Activated CD4-positive, alpha-beta T cell treated with anti-CD3 and anti-CD28 coated beads, Interleukin-2, amount 50 U/mL, for 24 hours (primary cell): ENCODE results near the gene SGPP2.

Experiments
- DNase-seq, 2 donors: peaks; one replicate each; pipeline ENCODE4 v3.0.0-alpha.2; 2020; ENCODE audit warnings: low read depth in 1 of 2, low spot score in 1 of 2

SGPP2 gene

DNA sequence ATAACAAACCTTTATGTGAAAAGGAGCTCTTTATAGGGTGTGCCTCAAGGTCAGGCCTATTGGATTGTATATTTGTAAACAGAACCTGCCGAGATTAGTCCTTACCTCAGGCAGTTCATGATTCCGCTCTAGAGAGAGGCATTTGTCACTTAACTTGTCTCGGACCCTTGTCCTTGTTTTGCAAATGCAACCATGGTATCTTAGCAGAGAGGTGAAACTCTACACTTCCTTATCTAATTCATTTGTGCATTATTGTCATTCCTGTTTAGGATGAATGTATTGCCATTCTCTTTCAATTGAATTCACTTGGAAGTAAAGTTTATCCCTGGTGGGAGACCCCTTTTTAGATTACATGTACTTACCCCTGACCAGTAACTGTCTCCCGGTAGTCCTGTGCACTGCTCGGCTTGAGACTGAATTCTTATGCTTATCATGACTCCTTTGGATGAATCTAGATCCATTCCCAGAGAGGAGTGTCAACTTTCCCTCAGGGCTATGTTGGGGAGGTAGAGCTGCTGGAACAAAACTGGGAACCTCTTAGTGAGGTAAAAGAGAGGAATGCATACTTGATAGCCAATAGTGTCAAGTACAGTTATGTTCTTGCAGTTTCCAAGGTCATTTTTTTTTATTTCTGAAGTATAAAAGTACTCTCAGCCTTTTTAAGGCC lies 46.6 kb downstream of the SGPP2 start:
- no peak for DNase-seq

DNA sequence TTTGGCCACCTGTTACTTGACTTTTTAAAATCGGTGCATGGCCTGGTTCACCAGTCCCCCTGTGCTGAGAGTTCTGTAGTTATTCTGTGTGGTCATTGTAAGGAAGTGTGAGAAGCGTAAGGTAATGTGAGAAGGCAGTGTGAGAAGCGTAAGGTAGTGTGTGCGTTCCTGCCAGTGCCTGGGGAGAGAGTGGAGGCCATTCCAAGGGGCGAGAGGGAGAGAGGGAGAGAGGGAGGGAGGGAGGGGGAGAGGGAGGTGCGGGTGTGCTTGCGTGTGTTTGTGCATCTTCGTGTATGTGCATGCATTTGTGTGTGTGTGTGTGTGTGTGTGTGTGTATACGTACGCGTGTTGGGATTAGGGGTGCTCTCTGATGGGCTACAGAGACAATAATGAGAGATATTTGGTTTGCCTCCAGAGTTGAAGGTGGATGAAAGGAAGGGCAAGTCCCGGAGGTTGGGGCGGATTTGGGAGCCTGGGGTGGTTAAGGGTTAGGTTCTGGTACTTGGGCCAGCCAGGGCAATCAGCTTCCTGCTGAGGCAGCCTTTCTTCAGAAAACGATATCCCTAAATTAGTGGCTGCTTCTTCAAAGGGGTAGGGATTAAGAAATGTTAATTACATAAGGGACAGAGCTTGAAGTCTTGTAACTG lies 53.7 kb downstream of the SGPP2 start:
- DNase-seq: no peak

DNA sequence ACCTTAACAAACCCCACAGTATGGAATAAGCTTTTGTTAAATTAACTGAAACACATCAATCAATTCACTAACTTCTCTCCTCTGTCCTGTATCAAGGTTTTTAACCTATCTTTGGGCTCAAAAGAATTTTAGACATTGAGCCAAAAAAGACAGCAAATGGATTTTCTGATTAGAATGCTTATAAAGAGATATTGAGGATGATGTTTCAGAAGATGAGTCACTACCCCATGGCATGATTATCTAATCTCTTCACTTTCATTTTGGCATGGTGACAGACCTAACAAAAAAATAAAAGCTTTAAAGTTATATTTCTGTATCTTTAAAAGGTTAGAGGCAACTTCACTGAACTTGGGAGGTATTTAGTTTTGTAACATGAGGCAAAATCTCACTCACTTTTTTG lies 55.5 kb downstream of the SGPP2 start:
- DNase-seq: no peak

DNA sequence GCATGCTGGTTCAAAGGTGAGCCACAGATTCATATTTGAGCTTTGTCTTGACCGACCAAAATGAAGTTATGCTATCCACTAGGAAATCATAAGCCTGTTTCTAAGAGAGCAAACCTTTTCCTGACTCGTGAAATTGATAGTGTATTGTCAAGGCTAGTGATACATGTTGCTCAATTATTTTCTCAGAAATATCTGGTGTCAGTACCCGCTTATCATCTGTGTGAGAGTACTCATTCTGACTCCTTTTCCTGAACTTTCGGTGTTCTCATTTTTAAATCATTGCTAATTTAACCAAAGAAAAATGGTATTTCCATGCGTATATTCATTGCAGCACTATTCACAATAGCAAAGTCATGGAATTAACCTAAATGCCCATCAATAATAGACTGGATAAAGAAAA lies 56.2 kb downstream of the SGPP2 start:
- no peak for DNase-seq

DNA sequence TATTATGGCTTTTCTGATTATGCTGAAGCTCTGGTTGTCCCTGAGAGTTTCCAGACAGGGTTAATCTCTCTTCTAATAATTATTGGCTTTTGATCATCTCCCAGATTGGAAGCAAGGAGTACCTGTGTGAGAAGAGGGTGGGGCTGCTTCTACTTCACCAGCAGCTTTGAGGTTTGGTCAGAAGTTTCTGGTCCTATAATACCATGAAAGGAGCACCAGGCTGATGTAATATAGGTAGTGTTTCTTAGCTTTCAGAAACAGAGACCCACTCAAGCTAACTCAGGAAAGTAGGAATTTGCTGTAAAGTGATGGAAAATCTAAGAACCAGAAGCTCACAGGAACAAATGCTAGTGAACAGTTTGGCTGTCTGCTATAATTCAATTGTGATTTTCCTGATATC lies 57.6 kb downstream of the SGPP2 start:
- no peak for DNase-seq

DNA sequence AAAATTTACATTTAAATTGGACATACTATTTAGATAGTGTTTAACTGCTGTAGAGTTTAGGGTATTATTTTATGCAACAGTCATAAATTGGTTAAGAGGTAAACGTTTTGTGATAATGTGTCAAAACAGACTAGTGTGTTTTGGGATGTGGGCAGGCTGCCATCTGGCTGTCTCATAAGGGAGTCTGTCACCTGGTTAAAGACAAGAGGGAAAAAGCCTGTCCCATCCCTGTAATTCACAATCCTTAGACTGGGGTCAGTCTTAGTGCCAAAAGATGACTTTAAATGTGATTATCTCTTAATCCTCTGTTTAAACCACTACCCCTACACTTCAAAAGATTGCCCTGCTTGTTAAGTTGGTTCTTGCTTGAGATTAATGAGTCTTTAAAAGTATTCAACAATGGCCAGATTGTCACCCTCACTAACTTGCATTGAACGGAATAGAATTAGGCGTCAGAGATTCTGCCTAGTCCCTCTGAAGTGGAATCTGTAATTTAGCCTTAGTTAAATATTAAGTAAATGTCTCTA lies 59.2 kb downstream of the SGPP2 start:
- DNase-seq: no peak

DNA sequence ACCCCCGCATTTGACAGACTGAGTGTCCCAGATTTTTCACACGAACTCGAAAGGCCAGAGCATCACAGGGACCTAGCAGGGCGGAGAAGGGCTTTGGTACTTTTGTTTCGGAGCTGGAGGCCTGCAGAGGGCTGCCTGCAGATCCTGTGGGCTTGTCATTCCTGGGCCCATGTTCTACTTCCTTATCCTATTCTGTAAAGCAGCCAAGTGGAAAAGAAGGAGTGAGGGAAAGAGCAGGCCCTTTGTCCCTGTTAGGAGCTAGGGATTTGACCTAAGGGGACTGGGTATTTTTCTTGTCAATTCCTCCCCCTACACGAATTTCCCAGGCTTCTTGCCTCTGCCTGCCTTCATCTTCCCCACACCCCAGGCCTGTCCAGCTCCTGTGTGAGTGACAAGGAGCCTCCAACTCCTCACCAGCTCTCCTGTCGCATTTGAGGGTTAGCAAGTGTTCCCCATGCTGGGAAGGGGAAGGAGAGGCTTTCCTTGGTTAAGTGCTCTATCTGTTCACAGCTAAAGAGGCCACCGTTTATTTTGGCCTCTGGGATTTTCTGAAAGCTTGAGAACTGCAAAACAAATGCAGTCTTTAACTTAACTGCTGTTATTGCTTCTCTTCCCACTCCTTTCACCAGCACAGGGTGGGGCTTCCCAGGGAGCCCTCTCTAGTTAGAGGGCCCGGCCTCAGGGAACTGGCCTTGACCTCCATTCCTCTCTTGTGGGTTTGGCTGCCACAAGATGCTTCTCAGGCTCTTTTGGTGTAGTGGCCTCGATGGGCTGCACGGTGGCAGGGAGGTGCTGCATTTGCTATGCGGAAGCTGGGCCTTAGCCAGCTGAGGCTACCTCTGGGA lies 61.2 kb downstream of the SGPP2 start:
- DNase-seq: no peak

DNA sequence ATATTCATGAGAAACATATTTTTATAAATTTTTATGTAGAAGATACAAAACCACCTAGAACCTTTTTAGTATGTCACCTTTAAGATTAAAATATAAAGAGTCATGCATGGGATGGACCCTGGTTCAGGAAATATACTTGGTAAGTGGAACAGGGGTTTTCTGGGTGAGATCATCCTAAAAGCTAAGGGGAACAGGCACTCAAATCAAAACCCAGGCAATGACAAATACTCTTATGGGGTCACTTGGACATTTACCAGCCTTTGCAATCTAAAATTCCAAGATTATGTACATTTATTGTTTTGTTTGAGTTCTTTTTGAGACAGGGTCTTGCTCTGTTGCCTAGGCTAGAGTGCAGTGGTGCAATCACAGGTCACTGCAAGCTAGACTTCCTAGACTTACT lies 65.8 kb downstream of the SGPP2 start:
- no peak for DNase-seq

DNA sequence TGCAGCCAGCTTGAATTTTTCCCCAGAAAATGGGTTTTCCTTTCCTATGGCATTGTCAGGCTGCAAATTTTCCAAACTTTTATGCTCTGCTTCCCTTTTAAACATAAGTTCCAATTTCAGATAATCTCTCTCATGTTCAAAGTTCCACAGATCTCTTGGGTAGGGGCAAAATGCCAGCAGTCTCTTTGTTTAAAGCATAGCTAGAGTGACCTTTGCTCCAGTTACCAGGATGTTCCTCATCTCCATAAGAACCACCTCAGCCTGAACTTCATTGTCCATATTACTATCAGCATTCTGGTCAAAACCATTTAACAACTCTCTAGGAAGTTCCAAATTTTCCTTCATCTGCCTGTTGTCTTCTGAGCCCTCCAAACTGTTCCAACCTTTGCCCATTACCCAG lies 68.3 kb downstream of the SGPP2 start:
- no peak for DNase-seq

DNA sequence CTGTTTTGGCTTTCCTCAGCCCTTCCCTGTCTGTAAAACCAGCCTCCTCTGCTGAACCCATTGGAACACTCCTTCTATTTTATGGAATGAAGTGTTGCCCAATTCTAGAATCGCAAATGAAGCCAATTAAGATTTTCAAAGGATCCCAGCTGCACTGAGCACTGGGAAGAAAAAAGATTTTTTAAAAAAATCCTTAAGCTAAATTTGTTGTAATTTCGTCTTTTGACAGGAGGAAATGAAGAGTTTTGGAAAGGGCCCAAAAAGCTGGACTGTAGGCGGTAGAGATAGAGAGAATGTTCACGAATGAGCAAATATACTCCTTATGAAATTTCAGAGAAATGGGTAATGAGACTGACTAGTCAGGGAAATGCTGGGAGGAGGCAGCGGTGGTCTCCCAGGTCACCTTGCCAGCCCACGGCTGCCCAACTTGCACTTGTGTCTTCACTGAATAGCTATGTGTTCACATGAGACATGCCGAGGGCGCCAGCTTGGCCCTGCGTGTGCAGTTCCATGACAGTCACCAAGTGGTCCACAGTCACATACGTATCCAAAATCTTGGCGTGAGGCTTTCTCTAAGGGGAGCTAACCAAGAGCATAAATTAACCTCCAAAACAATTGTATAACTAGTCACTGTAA lies 69.9 kb downstream of the SGPP2 start:
- no peak for DNase-seq

DNA sequence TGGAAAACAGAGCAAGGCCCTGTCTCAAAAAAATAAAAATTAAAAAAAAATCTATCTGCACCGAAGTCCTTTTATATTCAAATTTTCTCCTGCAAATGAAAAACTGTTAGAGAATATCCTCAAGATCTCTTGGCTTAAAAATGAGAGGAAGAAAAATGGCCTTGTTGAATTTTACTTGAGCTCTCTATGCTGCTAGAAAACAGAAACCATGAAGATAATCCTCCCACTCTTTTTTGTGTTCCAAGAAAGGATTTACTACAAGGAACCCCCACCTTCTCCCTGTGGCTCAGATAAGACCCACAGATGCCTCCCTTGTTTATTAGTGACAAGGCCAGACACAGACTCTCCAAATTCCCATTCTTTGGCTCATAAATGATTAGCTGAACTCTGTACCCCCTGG lies 71.0 kb downstream of the SGPP2 start:
- DNase-seq: no peak

DNA sequence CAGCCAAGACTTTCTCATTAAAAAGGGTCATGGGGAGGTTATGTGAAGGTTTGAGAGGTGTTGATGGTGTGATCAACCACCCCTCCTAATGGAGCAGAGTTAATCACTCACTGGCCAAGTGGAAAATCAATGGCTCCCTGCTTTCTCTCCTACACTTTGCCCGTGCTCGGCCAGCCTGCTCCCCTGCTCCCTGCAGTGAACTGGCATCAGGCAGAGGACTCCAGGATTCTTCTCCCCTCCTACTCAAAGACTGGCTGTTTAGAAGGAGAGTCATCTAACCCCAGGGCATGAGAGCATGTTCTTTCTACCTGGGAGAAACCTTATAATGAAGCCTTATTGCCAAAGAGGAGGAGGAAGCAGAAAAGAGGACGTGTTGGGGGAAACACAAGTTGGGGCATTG lies 74.9 kb downstream of the SGPP2 start:
- no peak for DNase-seq

DNA sequence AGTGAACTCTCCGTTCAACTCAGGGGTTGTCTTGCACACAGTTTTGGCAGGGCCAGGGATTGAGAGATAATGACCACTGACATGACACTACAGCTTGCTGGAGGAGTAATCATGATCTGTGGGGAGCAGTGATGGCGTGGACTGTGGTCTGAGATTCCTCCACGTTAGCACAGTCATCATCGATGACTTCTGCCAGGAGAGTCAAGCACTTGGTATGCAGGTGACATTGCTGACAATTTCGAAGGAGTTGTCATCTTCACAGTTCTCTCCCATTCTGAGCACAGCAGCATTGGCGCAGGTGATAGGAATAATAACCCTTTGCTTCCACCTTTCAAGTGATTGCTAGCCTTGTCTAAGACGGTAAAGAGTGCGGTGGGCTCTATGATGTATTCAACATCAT lies 79.8 kb downstream of the SGPP2 start:
- DNase-seq: no peak

DNA sequence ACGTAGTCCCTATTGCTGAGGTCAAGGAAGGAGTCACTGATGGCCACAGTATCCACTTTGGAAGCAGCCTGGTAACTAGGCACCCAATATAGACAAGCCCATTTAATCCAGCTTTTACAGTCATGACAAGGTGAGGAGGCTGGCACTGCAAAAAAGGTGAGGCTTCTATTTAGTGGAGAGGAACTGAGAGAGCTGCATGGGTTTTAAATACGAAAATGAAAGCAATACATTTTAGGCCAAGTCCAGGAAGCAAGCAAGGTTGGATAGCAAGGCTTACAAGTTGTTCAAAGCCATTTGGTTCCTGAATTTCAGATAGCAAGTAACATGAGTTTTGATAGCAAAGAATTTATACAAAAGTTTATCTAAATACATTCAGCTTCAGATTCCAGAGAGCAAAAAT lies 80.4 kb downstream of the SGPP2 start:
- no peak for DNase-seq

DNA sequence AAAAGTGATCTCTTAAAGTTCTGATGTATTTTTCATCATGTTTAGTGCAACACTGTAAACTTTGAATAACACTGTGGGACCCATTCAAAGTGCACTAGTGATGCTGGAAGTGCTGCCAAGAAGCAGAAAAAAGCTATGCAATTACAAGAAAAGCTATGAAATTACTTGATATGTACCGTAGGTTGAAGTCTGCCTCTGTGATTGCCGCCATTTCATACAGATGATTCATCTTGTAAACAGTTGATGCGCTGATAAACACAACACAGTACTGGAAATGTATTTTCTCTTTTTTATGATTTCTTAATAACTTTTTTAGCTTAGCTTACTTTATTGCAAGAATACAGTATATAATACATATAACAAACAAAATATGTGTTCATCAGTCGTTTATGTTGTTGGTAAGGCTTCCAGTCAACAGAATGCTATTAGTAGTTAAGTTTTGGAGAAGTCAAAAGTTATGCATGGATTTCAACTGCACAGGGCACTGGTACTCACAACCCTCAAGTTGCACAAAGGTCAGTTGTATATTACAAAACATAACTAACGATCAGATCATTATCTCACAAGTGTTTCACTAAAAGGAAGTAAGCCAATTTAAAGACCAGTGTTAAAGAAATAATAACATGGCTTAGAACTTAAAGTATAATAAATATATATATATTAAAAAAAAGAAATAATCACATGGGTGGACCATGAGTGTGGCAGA lies 82.0 kb downstream of the SGPP2 start:
- DNase-seq: no peak

DNA sequence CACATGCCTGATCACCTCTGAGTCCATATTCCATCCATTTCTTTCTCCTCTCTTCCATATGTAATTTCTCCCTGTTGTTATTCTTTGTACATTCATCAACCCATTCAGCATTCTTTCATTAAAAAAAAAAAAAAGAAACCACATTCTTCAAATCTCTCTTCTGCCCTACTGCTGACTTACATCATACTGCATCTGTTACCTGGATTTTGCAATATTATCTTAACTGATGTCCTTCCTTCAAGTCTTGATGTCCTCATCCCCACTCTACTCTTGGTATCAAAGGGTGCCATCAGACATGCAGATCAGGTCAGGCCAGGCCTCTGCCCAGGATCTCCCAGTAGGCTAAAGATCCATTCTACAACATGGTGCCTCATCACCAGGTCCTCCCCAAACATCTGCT lies 90.6 kb downstream of the SGPP2 start:
- DNase-seq: no peak

DNA sequence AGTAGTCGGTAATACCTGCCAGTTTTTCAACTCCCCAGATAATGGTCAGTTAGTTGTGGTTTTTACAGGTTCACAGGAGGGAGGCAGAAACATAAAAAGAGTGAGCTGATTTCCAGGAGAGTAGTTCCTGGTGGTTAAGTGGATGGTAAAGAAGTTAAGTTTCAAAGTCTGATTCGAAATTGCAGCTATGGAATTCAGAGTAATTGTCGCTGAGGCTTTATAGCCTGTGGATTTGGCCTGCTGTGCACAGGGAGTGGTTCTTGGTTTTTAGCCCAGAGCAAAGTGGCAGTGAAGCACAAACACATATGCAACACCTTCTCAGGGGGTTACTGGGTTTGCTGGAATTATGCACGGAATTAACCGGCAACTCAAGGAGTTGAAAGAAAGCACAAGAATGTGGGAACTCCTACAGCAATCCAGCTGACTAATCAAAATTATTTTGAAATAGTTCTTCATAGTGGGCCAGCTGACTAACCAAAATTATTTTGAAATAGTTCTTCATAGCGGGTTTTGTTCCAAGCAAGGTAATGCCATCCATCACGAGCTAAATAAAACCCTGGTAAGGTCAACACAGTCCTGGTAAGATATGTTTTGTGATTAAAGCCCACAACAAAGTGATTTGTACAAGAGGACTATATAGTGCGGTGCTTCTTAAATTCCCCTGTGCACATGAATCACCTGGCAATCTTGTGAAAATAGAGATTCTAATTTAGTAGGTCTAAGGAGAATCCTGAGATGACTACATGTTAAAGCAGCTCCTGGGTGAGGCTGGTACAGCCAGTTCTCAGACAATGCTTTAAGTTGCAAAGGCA lies 94.4 kb downstream of the SGPP2 start:
- DNase-seq: no peak

DNA sequence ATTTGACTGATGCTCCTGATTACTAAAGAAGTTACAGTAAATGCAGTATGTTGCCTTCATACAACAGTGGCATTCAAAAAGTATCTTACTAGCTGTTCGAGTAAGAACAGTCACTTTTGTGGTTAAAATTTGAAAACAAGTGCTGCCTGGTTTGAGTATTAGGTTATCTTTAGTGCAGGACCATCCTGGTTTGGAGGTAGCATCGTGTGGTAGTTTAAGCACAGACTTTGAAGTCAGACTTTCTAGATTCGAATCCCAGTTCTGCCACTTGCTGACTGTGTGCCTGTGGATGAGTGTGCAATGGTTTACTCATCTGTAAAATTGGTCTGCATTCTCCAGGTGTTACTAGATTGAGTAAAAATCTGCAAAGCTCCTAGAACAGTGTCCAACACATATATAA lies 96.8 kb downstream of the SGPP2 start:
- no peak for DNase-seq

DNA sequence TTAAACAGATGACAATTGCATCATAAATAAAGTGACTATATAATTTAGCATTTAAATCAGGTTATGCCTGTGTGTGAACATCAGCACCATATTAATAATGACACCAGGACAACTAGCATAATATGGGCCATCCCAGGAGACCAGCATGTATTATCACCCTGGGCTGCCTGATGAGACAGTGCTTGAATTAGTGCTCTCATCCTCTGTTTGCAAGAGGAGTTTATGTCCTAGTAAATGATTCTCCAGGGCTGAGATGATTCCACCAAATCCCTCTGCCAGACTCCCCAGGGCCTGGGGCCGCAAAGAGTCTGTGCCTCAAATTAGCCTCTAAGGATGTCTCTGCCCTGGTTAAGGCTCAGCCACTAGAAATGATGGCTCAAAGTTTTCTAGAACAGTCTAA lies 97.7 kb downstream of the SGPP2 start:
- no peak for DNase-seq
